ENCODE measurements around the gene RETREG2. TPM values are rescaled to one million over a fixed set of nuclear protein-coding genes. Genes with fewer than 3 reads are reported as not detected.

RETREG2 gene
- total RNA-seq, 1 experiment from 2014 or later: 106 TPM

DNA sequence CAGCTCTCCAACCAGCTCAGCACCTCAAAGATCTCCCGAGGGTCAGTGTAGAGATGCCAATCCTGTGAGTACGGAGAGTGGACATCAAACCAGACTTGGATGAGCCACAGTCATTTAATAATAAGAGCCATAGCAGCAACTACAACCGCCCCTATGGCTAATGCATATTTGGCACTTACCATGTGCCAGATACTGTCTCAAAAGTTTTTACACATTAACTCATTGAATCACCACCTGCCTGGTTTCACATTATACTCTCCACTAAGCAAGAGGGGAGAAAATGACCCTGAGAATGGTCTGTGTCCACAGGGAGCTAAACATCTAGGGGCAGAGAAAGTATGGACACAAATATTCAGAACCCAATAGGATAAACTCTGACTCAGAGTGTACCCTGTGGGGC is 3.9 kb upstream of the RETREG2 start:
- H3K36me3 ChIP-seq (ENCODE audit: control insufficient read depth, insufficient read depth, low read length): no peaks in the 10 kb centered on the region; the same call in 1 of the 2 replicates
- H3K9me3 ChIP-seq (ENCODE audit: control insufficient read depth, insufficient read depth, low read depth, low read length): no peaks in the 10 kb centered on the region
- in situ Hi-C loops (cut with HindIII; ENCODE audit: low pct_unique_long_range_greater_than_20kb, low sequenced_read_pairs) (no loop called here), intact Hi-C loops (cut with micrococcal nuclease; ENCODE audit: unreplicated experiment) (no loop called here)
- H3K4me3 ChIP-seq (ENCODE audit: low read depth in 2 of 2, low read length in 2 of 2): no peak overlapping the region
- ChIA-PET POLR2A (no interaction called here), CTCF (no interaction called here)
- TF ChIP-seq SIN3A (IDR thresholded peaks at IDR 0.05; ENCODE audit: borderline replicate concordance, insufficient read depth, low read depth, low read length): no peak
- TF ChIP-seq, protein P1, sequence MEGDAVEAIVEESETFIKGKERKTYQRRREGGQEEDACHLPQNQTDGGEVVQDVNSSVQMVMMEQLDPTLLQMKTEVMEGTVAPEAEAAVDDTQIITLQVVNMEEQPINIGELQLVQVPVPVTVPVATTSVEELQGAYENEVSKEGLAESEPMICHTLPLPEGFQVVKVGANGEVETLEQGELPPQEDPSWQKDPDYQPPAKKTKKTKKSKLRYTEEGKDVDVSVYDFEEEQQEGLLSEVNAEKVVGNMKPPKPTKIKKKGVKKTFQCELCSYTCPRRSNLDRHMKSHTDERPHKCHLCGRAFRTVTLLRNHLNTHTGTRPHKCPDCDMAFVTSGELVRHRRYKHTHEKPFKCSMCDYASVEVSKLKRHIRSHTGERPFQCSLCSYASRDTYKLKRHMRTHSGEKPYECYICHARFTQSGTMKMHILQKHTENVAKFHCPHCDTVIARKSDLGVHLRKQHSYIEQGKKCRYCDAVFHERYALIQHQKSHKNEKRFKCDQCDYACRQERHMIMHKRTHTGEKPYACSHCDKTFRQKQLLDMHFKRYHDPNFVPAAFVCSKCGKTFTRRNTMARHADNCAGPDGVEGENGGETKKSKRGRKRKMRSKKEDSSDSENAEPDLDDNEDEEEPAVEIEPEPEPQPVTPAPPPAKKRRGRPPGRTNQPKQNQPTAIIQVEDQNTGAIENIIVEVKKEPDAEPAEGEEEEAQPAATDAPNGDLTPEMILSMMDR (IDR thresholded peaks at IDR 0.05): no peak
- TF ChIP-seq TCF7L2 (IDR thresholded peaks at IDR 0.05; ENCODE audit: low read depth, low read length): no peak
- TF ChIP-seq, protein P2, sequence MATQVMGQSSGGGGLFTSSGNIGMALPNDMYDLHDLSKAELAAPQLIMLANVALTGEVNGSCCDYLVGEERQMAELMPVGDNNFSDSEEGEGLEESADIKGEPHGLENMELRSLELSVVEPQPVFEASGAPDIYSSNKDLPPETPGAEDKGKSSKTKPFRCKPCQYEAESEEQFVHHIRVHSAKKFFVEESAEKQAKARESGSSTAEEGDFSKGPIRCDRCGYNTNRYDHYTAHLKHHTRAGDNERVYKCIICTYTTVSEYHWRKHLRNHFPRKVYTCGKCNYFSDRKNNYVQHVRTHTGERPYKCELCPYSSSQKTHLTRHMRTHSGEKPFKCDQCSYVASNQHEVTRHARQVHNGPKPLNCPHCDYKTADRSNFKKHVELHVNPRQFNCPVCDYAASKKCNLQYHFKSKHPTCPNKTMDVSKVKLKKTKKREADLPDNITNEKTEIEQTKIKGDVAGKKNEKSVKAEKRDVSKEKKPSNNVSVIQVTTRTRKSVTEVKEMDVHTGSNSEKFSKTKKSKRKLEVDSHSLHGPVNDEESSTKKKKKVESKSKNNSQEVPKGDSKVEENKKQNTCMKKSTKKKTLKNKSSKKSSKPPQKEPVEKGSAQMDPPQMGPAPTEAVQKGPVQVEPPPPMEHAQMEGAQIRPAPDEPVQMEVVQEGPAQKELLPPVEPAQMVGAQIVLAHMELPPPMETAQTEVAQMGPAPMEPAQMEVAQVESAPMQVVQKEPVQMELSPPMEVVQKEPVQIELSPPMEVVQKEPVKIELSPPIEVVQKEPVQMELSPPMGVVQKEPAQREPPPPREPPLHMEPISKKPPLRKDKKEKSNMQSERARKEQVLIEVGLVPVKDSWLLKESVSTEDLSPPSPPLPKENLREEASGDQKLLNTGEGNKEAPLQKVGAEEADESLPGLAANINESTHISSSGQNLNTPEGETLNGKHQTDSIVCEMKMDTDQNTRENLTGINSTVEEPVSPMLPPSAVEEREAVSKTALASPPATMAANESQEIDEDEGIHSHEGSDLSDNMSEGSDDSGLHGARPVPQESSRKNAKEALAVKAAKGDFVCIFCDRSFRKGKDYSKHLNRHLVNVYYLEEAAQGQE (IDR thresholded peaks at IDR 0.05; ENCODE audit: insufficient read depth in 1 of 2, low read depth in 2 of 2, low read length in 1 of 2): no peak
- no peak for TF ChIP-seq POLR2AphosphoS5 (IDR thresholded peaks at IDR 0.05; ENCODE audit: low read depth, low read length)
- peaks cover 4% of the 10 kb centered on the region; the same call in 1 of the 2 replicates for H3K4me1 ChIP-seq (ENCODE audit: control insufficient read depth, insufficient read depth, low read length)
- BruUV-seq (replicated peaks): no TSS peak
- no peak for ATAC-seq
- H3K27ac ChIP-seq (ENCODE audit: low read length): no peak overlapping the region
- no peaks in the 10 kb centered on the region for H3K27me3 ChIP-seq (ENCODE audit: control insufficient read depth, insufficient read depth, low read length)
- no peak for DNase-seq (ENCODE audit: low read depth, low spot score)

DNA sequence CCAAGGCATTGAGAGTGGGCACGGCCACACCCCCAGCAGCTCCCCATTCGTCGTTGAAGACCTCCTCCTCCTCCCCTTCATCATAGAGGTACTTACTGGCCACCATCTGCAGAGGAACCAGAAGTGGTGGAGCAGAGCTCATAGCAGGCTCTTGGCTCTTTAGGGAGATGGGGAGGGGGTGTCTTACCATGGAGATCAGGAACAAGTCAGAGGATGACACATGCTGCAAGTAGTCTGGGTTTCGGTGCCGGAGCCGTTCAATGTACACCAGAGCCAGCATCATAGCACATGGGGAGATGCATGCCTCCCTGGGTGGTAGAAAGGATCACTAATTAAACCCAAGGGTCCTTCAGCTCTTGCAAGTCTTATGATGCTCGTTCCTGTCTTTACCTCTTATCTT is 3.3 kb upstream of the RETREG2 start:
- ChIA-PET CTCF (no interaction called here), POLR2A (no interaction called here)
- ATAC-seq: no peak
- no peak for TF ChIP-seq TCF7L2 (IDR thresholded peaks at IDR 0.05; ENCODE audit: low read depth, low read length)
- TF ChIP-seq, protein P2 (IDR thresholded peaks at IDR 0.05; ENCODE audit: insufficient read depth in 1 of 2, low read depth in 2 of 2, low read length in 1 of 2): no peak
- TF ChIP-seq POLR2AphosphoS5 (IDR thresholded peaks at IDR 0.05; ENCODE audit: low read depth, low read length): no peak
- TF ChIP-seq SIN3A (IDR thresholded peaks at IDR 0.05; ENCODE audit: borderline replicate concordance, insufficient read depth, low read depth, low read length): no peak
- TF ChIP-seq, protein P1 (IDR thresholded peaks at IDR 0.05): no peak
- intact Hi-C loops (cut with micrococcal nuclease; ENCODE audit: unreplicated experiment) (no loop called here), in situ Hi-C loops (cut with HindIII; ENCODE audit: low pct_unique_long_range_greater_than_20kb, low sequenced_read_pairs) (no loop called here)
- no TSS peak for BruUV-seq (replicated peaks)
- H3K27me3 ChIP-seq (ENCODE audit: control insufficient read depth, insufficient read depth, low read length): no peaks in the 10 kb centered on the region
- no peak overlapping the region for H3K4me3 ChIP-seq (ENCODE audit: low read depth in 2 of 2, low read length in 2 of 2)
- H3K36me3 ChIP-seq (ENCODE audit: control insufficient read depth, insufficient read depth, low read length): peaks cover 1% of the 10 kb centered on the region; the same call in 1 of the 2 replicates
- no peaks in the 10 kb centered on the region for H3K9me3 ChIP-seq (ENCODE audit: control insufficient read depth, insufficient read depth, low read depth, low read length)
- DNase-seq (ENCODE audit: low read depth, low spot score): no peak
- H3K4me1 ChIP-seq (ENCODE audit: control insufficient read depth, insufficient read depth, low read length): peaks cover 10% of the 10 kb centered on the region
- no peak overlapping the region for H3K27ac ChIP-seq (ENCODE audit: low read length)

All from Panc1 (cell line).